OCI-LY7 (cell line): ENCODE results near the gene CAV1. TPM values are rescaled to one million over a fixed set of nuclear protein-coding genes. Genes with fewer than 3 reads are reported as not detected.

Experiments
- Bru-seq: library from RNA; stranded (reverse); fragments of 400-500 nt; gene quantifications from one replicate; lab custom pipeline; 2021; lab: Mats Ljungman, UMichigan
- BruChase-seq, 2 experiments: library from RNA; stranded (reverse); fragments of 400-500 nt; gene quantifications; one replicate each; lab custom pipeline; 2021; lab: Mats Ljungman, UMichigan
- BruUV-seq: library from RNA; stranded (reverse); fragments of 400-500 nt; replicated peaks from 2 replicates; lab custom pipeline; 2021; lab: Mats Ljungman, UMichigan
- CTCF ChIA-PET: fragments of 300-600 bp; sonication (Branson Sonifier 250); formaldehyde crosslinking; loops from one replicate; lab custom pipeline; 2022; ENCODE audit warnings: antibody characterized with exemption; ENCODE audit not compliant: unreplicated experiment; lab: Charles Lee
- POLR2A ChIA-PET: fragments of 300-600 bp; sonication (Branson Sonifier 250); formaldehyde crosslinking; loops from one replicate; lab custom pipeline; 2022; ENCODE audit warnings: antibody characterized with exemption; lab: Charles Lee
- DNase-seq: peaks from one replicate; pipeline ENCODE4 v3.0.0-alpha.2; 2015; ENCODE audit warnings: low spot score
- H2AFZ ChIP-seq: fragments of 200-600 bp; sonication (generic), shearing (Covaris generic); 2 replicates; pipeline ENCODE4 v1.6.1; 2014; ENCODE audit warnings: mild to moderate bottlenecking, antibody characterized with exemption, low read length, moderate library complexity
- H3K27ac ChIP-seq: fragments of 200-600 bp; sonication (generic); 2 replicates; pipeline ENCODE4 v1.5.1; 2014; ENCODE audit warnings: mixed run types, low read depth, mild to moderate bottlenecking, moderate library complexity, low read length, inconsistent platforms; ENCODE audit not compliant: poor library complexity, severe bottlenecking
- H3K36me3 ChIP-seq: fragments of 200-600 bp; sonication (generic); 2 replicates; pipeline ENCODE4 v1.6.1; 2014; ENCODE audit warnings: mild to moderate bottlenecking, antibody characterized with exemption, low read length, moderate library complexity, mixed read lengths; ENCODE audit not compliant: insufficient read depth
- H3K4me1 ChIP-seq: fragments of 200-600 bp; sonication (generic); 2 replicates; pipeline ENCODE4 v1.5.1; 2014; ENCODE audit warnings: mild to moderate bottlenecking, low read length; ENCODE audit not compliant: insufficient read depth, poor library complexity, severe bottlenecking
- H3K4me2 ChIP-seq: fragments of 200-600 bp; sonication (generic); 2 replicates; pipeline ENCODE4 v1.6.1; 2014; ENCODE audit warnings: mild to moderate bottlenecking, low read length
- H3K4me3 ChIP-seq: fragments of 200-600 bp; sonication (generic); 2 replicates; pipeline ENCODE4 v1.5.1; 2014; ENCODE audit warnings: mild to moderate bottlenecking, low read depth, low read length; ENCODE audit not compliant: poor library complexity, severe bottlenecking
- H3K79me2 ChIP-seq: fragments of 200-600 bp; sonication (generic); 2 replicates; pipeline ENCODE4 v1.6.1; 2016; ENCODE audit warnings: low read depth, mild to moderate bottlenecking, low read length, moderate library complexity, mixed read lengths; ENCODE audit not compliant: insufficient read depth
- H3K9me2 ChIP-seq: fragments of 200-600 bp; sonication (generic); 2 replicates; pipeline ENCODE4 v1.6.1; 2016; ENCODE audit warnings: mild to moderate bottlenecking, low read length, mixed read lengths; ENCODE audit not compliant: insufficient read depth
- H3K9me3 ChIP-seq: fragments of 200-600 bp; sonication (generic); 2 replicates; pipeline ENCODE4 v1.6.1; 2014; ENCODE audit warnings: mild to moderate bottlenecking, mixed run types, low read length, mixed read lengths
- H4K20me1 ChIP-seq: fragments of 200-600 bp; sonication (generic); 2 replicates; pipeline ENCODE4 v1.6.1; 2014; ENCODE audit warnings: mild to moderate bottlenecking, antibody characterized with exemption, low read length, moderate library complexity, mixed read lengths; ENCODE audit not compliant: insufficient read depth
- EZH2phosphoT487 ChIP-seq: fragments of 200-600 bp; sonication (generic); IDR thresholded peaks from 2 replicates; pipeline ENCODE4 v1.6.1; 2018; ENCODE audit warnings: low read depth, borderline replicate concordance, mild to moderate bottlenecking, mixed run types, antibody characterized with exemption, low read length, moderate library complexity, mixed read lengths
- intact Hi-C: fragments of 100-400 bp; cut with micrococcal nuclease; formaldehyde crosslinking; loops from one replicate; pipeline ENCODE4 v1.10.0; 2022; ENCODE audit not compliant: unreplicated experiment
- long read RNA-seq: library from polyadenylated mRNA; stranded (forward); transcript quantifications from one replicate; pipeline ENCODE4 v2.0.0, GENCODE V29; 2022
- total RNA-seq, 2 experiments: library from RNA; depleted of rRNA in 1 of 2; stranded (reverse); fragments of >200 nt in 1 of 2; shearing (Covaris generic) in 1 of 2; gene quantifications; 2 replicates each; pipeline ENCODE4 v1.2.3, GENCODE V29; 2014 to 2022
- TF ChIP-seq, protein P1 (sequence below): fragments of 200-600 bp; sonication (generic); conservative IDR thresholded peaks from 2 replicates; pipeline ENCODE4 v1.5.1; 2014; ENCODE audit warnings: mild to moderate bottlenecking, antibody characterized with exemption, low read length, moderate library complexity, mixed read lengths

Gene CAV1, protein sequence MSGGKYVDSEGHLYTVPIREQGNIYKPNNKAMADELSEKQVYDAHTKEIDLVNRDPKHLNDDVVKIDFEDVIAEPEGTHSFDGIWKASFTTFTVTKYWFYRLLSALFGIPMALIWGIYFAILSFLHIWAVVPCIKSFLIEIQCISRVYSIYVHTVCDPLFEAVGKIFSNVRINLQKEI
- not detected in 2 replicates for total RNA-seq (2014; rRNA removed; shearing (Covaris generic))
- 0.30 TPM in 1 of 2 replicates, not detected in the other for total RNA-seq (2022)
- Bru-seq, nascent RNA, result percentile 23 among the genes with signal in this experiment
- BruChase-seq, experiment 1, labeled RNA remaining after a 6-hour chase, result percentile 19 among the genes with signal in this experiment
- percentile 24 among the genes with signal in this experiment for BruChase-seq, experiment 2, labeled RNA remaining after a 2-hour chase
- long read RNA-seq, result 0 reads

DNA sequence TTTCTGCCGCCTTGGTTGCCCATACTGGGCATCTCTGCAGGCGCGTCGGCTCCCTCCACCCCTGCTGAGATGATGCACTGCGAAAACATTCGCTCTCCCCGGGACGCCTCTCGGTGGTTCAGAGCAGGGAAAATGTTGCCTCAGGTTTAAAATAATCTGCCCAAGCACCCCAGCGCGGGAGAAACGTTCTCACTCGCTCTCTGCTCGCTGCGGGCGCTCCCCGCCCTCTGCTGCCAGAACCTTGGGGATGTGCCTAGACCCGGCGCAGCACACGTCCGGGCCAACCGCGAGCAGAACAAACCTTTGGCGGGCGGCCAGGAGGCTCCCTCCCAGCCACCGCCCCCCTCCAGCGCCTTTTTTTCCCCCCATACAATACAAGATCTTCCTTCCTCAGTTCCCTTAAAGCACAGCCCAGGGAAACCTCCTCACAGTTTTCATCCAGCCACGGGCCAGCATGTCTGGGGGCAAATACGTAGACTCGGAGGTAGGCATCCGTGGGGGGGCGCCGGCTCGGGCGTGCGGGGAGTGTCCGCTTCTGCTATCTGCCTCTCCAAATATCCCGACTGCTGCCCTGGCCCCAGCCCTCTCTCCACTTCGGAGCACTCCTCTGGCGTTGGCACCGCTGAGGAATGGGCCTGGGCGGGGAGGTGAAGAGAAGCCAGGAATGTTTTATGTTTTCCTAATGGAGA, at the start of gene CAV1:
CAV1 (plus strand) TSS at position 428 of the 689 bp plus-strand sequence; CDS start at position 455, 27 bp downstream.
- intact Hi-C loops, result loop anchor here (5.0 kb wide), 1 partner anchor 58 kb away; no protein-coding TSS in a partner anchor
- Histone ChIP-seq H3K9me2 (no peaks in the 10 kb centered on the region), H2AFZ (no peak within 1 kb of the TSS), H3K36me3 (no peaks in the 10 kb centered on the region), H3K4me3 (peak within 1 kb of the TSS; percentile 24), H3K4me2 (peak within 1 kb of the TSS; percentile 59; the same call in 1 of the 2 replicates), H3K79me2 (no peaks in the 10 kb centered on the region), H3K27ac (no peak within 1 kb of the TSS), H3K4me1 (no peaks in the 10 kb centered on the region), H4K20me1 (no peaks in the 10 kb centered on the region), H3K9me3 (no peaks in the 10 kb centered on the region)
- CTCF ChIA-PET, result no interaction called here
- no TSS peak for BruUV-seq
- DNase-seq, result no peak
- TF ChIP-seq EZH2phosphoT487, result no peak
- TF ChIP-seq, protein P1, sequence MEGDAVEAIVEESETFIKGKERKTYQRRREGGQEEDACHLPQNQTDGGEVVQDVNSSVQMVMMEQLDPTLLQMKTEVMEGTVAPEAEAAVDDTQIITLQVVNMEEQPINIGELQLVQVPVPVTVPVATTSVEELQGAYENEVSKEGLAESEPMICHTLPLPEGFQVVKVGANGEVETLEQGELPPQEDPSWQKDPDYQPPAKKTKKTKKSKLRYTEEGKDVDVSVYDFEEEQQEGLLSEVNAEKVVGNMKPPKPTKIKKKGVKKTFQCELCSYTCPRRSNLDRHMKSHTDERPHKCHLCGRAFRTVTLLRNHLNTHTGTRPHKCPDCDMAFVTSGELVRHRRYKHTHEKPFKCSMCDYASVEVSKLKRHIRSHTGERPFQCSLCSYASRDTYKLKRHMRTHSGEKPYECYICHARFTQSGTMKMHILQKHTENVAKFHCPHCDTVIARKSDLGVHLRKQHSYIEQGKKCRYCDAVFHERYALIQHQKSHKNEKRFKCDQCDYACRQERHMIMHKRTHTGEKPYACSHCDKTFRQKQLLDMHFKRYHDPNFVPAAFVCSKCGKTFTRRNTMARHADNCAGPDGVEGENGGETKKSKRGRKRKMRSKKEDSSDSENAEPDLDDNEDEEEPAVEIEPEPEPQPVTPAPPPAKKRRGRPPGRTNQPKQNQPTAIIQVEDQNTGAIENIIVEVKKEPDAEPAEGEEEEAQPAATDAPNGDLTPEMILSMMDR, result no peak
- POLR2A ChIA-PET, result interaction anchor here (0.5 kb wide), 1 partner anchor 39 kb away, joined by 3 read pairs; no protein-coding TSS in a partner anchor

DNA sequence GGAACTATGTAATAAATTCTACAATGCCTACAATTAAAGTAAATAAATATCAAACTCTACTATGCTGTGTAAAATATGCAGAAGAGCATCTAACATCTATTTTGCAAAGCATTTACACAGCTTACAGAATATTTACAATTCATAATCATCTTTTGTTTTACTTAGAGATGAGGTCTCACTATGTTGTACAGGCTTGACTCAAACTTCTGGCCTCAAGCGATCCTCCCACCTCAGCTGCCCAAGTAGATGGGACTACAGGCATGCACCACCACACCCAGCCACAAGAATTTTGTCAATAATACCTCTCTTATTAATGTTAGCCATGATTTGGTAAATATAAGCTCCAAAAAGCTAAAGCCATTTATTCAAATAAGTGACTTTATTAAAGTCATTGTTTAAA, 47.2 kb upstream of the CAV1 start:
- Histone ChIP-seq H3K79me2 (no peaks in the 10 kb centered on the region), H3K9me3 (no peaks in the 10 kb centered on the region), H2AFZ (no peak overlapping the region), H3K4me3 (no peak overlapping the region), H4K20me1 (no peaks in the 10 kb centered on the region), H3K27ac (no peak overlapping the region), H3K36me3 (no peaks in the 10 kb centered on the region), H3K9me2 (no peaks in the 10 kb centered on the region), H3K4me2 (no peak overlapping the region), H3K4me1 (no peaks in the 10 kb centered on the region)
- intact Hi-C loops, result no loop called here
- DNase-seq, result no peak
- TF ChIP-seq, protein P1, result no peak
- TF ChIP-seq EZH2phosphoT487, result no peak
- CTCF ChIA-PET, result no interaction called here
- no TSS peak for BruUV-seq
- POLR2A ChIA-PET, result interaction anchor here (0.6 kb wide), 2 partner anchors 21 to 23 kb away, joined by 3 read pairs; no protein-coding TSS in a partner anchor
